ENCODE results near the gene DGKI. TPM values are rescaled to one million over a fixed set of nuclear protein-coding genes. Genes with fewer than 3 reads are reported as not detected.

The DGKI gene
- total RNA-seq, 1 donor from 2014 or later, result 21.4 TPM

- no peak for DNase-seq
- intact Hi-C loops (cut with micrococcal nuclease), result no loop called here
- Mint-ChIP-seq H3K4me1 (no peaks in the 10 kb centered on the region), H3K27me3 (no peaks in the 10 kb centered on the region), H3K36me3 (ENCODE audit: low read depth) (no peaks in the 10 kb centered on the region), H3K4me3 (no peak overlapping the region), H3K9me3 (no peaks in the 10 kb centered on the region), H3K27ac (no peak overlapping the region)
These were observed 406.6 kb downstream of the DGKI start for GRCh38 chr7:137439829-137440825.

- H3K9me3 Mint-ChIP-seq, result no peaks in the 10 kb centered on the region
- intact Hi-C loops (cut with micrococcal nuclease), result no loop called here
- no peaks in the 10 kb centered on the region for H3K4me1 Mint-ChIP-seq
- no peaks in the 10 kb centered on the region for H3K36me3 Mint-ChIP-seq (ENCODE audit: low read depth)
- H3K27ac Mint-ChIP-seq, result no peak overlapping the region
- no peak for DNase-seq
- no peak overlapping the region for H3K4me3 Mint-ChIP-seq
- H3K27me3 Mint-ChIP-seq, result no peaks in the 10 kb centered on the region
These were observed 411.8 kb downstream of the DGKI start for GRCh38 chr7:137434946-137435345.

- DNase-seq, result no peak
- no peaks in the 10 kb centered on the region for H3K4me1 Mint-ChIP-seq
- intact Hi-C loops (cut with micrococcal nuclease), result no loop called here
- H3K36me3 Mint-ChIP-seq (ENCODE audit: low read depth), result no peaks in the 10 kb centered on the region
- H3K4me3 Mint-ChIP-seq, result no peak overlapping the region
- no peaks in the 10 kb centered on the region for H3K27me3 Mint-ChIP-seq
- no peaks in the 10 kb centered on the region for H3K9me3 Mint-ChIP-seq
- no peak overlapping the region for H3K27ac Mint-ChIP-seq
These were observed 412.2 kb downstream of the DGKI start for GRCh38 chr7:137434530-137434929.

GRCh38 chr7:137423321-137423720 lies 423.5 kb downstream of the DGKI start:
- no peak for DNase-seq
- Mint-ChIP-seq H3K27ac (no peak overlapping the region), H3K9me3 (no peaks in the 10 kb centered on the region), H3K4me3 (no peak overlapping the region), H3K36me3 (ENCODE audit: low read depth) (no peaks in the 10 kb centered on the region), H3K4me1 (no peaks in the 10 kb centered on the region), H3K27me3 (no peaks in the 10 kb centered on the region)
- intact Hi-C loops (cut with micrococcal nuclease), result no loop called here

GRCh38 chr7:137421366-137421765 lies 425.4 kb downstream of the DGKI start:
- Mint-ChIP-seq H3K4me3 (no peak overlapping the region), H3K4me1 (no peaks in the 10 kb centered on the region), H3K27me3 (no peaks in the 10 kb centered on the region), H3K27ac (no peak overlapping the region), H3K9me3 (no peaks in the 10 kb centered on the region), H3K36me3 (ENCODE audit: low read depth) (no peaks in the 10 kb centered on the region)
- no peak for DNase-seq
- intact Hi-C loops (cut with micrococcal nuclease), result no loop called here

- Mint-ChIP-seq H3K4me3 (no peak overlapping the region), H3K36me3 (ENCODE audit: low read depth) (no peaks in the 10 kb centered on the region), H3K4me1 (no peaks in the 10 kb centered on the region)
These were observed 427.9 kb downstream of the DGKI start for GRCh38 chr7:137418841-137419240.

GRCh38 chr7:137417464-137417863 lies 429.3 kb downstream of the DGKI start:
- Mint-ChIP-seq H3K4me3 (no peak overlapping the region), H3K27me3 (no peaks in the 10 kb centered on the region), H3K27ac (no peak overlapping the region), H3K4me1 (no peaks in the 10 kb centered on the region), H3K36me3 (ENCODE audit: low read depth) (no peaks in the 10 kb centered on the region), H3K9me3 (no peaks in the 10 kb centered on the region)
- no peak for DNase-seq
- intact Hi-C loops (cut with micrococcal nuclease), result no loop called here

More at GRCh38 chr7:137418841-137419240, 427.9 kb downstream of the DGKI start:
- Mint-ChIP-seq H3K27ac (no peak overlapping the region), H3K27me3 (no peaks in the 10 kb centered on the region), H3K9me3 (no peaks in the 10 kb centered on the region)
- no peak for DNase-seq
- intact Hi-C loops (cut with micrococcal nuclease), result no loop called here

GRCh38 chr7:137413901-137414300 lies 432.9 kb downstream of the DGKI start:
- Mint-ChIP-seq H3K36me3 (ENCODE audit: low read depth) (no peaks in the 10 kb centered on the region), H3K27me3 (no peaks in the 10 kb centered on the region), H3K4me3 (no peak overlapping the region), H3K4me1 (no peaks in the 10 kb centered on the region), H3K27ac (no peak overlapping the region), H3K9me3 (no peaks in the 10 kb centered on the region)
- no peak for DNase-seq
- intact Hi-C loops (cut with micrococcal nuclease), result no loop called here

GRCh38 chr7:137411446-137411845 lies 435.3 kb downstream of the DGKI start:
- H3K4me1 Mint-ChIP-seq, result no peaks in the 10 kb centered on the region
- H3K4me3 Mint-ChIP-seq, result no peak overlapping the region
- no peaks in the 10 kb centered on the region for H3K9me3 Mint-ChIP-seq
- H3K27me3 Mint-ChIP-seq, result no peaks in the 10 kb centered on the region
- no peak overlapping the region for H3K27ac Mint-ChIP-seq
- H3K36me3 Mint-ChIP-seq (ENCODE audit: low read depth), result no peaks in the 10 kb centered on the region
- no peak for DNase-seq
- intact Hi-C loops (cut with micrococcal nuclease), result no loop called here

GRCh38 chr7:137408126-137408525 lies 438.6 kb downstream of the DGKI start:
- H3K9me3 Mint-ChIP-seq, result no peaks in the 10 kb centered on the region
- H3K4me1 Mint-ChIP-seq, result no peaks in the 10 kb centered on the region
- intact Hi-C loops (cut with micrococcal nuclease), result no loop called here
- no peaks in the 10 kb centered on the region for H3K36me3 Mint-ChIP-seq (ENCODE audit: low read depth)
- DNase-seq, result no peak
- H3K4me3 Mint-ChIP-seq, result no peak overlapping the region
- H3K27ac Mint-ChIP-seq, result no peak overlapping the region
- H3K27me3 Mint-ChIP-seq, result no peaks in the 10 kb centered on the region

GRCh38 chr7:137407078-137407477 lies 439.7 kb downstream of the DGKI start:
- intact Hi-C loops (cut with micrococcal nuclease), result no loop called here
- Mint-ChIP-seq H3K4me3 (no peak overlapping the region), H3K36me3 (ENCODE audit: low read depth) (no peaks in the 10 kb centered on the region), H3K9me3 (no peaks in the 10 kb centered on the region), H3K27me3 (no peaks in the 10 kb centered on the region), H3K27ac (no peak overlapping the region), H3K4me1 (no peaks in the 10 kb centered on the region)
- DNase-seq, result no peak

GRCh38 chr7:137404660-137405317 lies 442.0 kb downstream of the DGKI start:
- DNase-seq, result no peak
- H3K4me1 Mint-ChIP-seq, result no peaks in the 10 kb centered on the region
- no peaks in the 10 kb centered on the region for H3K9me3 Mint-ChIP-seq
- H3K36me3 Mint-ChIP-seq (ENCODE audit: low read depth), result no peaks in the 10 kb centered on the region
- no peaks in the 10 kb centered on the region for H3K27me3 Mint-ChIP-seq
- no peak overlapping the region for H3K4me3 Mint-ChIP-seq
- intact Hi-C loops (cut with micrococcal nuclease), result no loop called here
- H3K27ac Mint-ChIP-seq, result no peak overlapping the region

GRCh38 chr7:137403353-137403695 lies 443.4 kb downstream of the DGKI start:
- DNase-seq, result no peak
- no peak overlapping the region for H3K27ac Mint-ChIP-seq
- H3K4me1 Mint-ChIP-seq, result no peaks in the 10 kb centered on the region
- intact Hi-C loops (cut with micrococcal nuclease), result no loop called here
- no peak overlapping the region for H3K4me3 Mint-ChIP-seq
- no peaks in the 10 kb centered on the region for H3K9me3 Mint-ChIP-seq
- no peaks in the 10 kb centered on the region for H3K27me3 Mint-ChIP-seq
- H3K36me3 Mint-ChIP-seq (ENCODE audit: low read depth), result no peaks in the 10 kb centered on the region

GRCh38 chr7:137402536-137403352 lies 444.0 kb downstream of the DGKI start:
- Mint-ChIP-seq H3K4me1 (no peaks in the 10 kb centered on the region), H3K4me3 (no peak overlapping the region), H3K27ac (no peak overlapping the region), H3K36me3 (ENCODE audit: low read depth) (no peaks in the 10 kb centered on the region), H3K27me3 (no peaks in the 10 kb centered on the region), H3K9me3 (no peaks in the 10 kb centered on the region)
- intact Hi-C loops (cut with micrococcal nuclease), result no loop called here
- no peak for DNase-seq

Measured in activated CD4-positive, alpha-beta T cell treated with anti-CD3 and anti-CD28 coated beads, Interleukin-2, amount 10 ng/mL, durations not matched to agents 24 days and 14 days (primary cell).